AG09309 (cell line): ENCODE data around the gene PIGU.

Source experiments
- DNase-seq: peaks from one replicate; pipeline ENCODE4 v3.0.0-alpha.2; 2010; ENCODE audit warnings: low read depth
- H3K4me3 ChIP-seq: 2 replicates; pipeline ENCODE4 v1.5.1; 2011; ENCODE audit warnings: mild to moderate bottlenecking, low read depth, low read length, moderate library complexity; ENCODE audit not compliant: control insufficient read depth
- TF ChIP-seq, protein P1 (sequence below): IDR thresholded peaks from 2 replicates; pipeline ENCODE4 v1.5.1; 2011; ENCODE audit warnings: mild to moderate bottlenecking, low read depth, low read length, inconsistent platforms; ENCODE audit not compliant: insufficient read depth, control insufficient read depth; ENCODE audit errors: missing control alignments

Gene PIGU

GRCh38 chr20:34583544-34583943, 93.3 kb downstream of the PIGU start:
- TF ChIP-seq, protein P1, sequence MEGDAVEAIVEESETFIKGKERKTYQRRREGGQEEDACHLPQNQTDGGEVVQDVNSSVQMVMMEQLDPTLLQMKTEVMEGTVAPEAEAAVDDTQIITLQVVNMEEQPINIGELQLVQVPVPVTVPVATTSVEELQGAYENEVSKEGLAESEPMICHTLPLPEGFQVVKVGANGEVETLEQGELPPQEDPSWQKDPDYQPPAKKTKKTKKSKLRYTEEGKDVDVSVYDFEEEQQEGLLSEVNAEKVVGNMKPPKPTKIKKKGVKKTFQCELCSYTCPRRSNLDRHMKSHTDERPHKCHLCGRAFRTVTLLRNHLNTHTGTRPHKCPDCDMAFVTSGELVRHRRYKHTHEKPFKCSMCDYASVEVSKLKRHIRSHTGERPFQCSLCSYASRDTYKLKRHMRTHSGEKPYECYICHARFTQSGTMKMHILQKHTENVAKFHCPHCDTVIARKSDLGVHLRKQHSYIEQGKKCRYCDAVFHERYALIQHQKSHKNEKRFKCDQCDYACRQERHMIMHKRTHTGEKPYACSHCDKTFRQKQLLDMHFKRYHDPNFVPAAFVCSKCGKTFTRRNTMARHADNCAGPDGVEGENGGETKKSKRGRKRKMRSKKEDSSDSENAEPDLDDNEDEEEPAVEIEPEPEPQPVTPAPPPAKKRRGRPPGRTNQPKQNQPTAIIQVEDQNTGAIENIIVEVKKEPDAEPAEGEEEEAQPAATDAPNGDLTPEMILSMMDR = no peak
- DNase-seq = no peak
- no peak overlapping the region for H3K4me3 ChIP-seq

DNA sequence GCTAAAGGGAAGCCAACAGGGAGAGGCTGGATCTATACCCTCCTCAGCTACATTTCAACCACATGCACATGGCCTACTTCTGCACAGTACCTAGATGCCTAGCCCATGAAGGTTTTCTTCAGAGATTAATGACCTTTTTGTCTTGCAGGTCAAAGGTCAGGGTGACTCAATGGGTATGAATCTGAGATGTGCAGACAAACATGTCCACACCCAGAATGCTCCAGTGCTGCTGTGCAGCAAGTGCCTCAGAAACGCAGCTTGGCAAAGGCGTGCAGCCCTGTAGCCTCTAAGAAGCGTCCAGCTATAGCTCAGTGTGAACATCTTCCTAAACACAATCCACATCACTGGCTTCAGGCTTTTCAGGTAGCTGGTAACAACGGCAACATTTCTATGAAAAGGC, 94.0 kb downstream of the PIGU start:
- TF ChIP-seq, protein P1 = no peak
- H3K4me3 ChIP-seq = no peak overlapping the region
- no peak for DNase-seq

DNA sequence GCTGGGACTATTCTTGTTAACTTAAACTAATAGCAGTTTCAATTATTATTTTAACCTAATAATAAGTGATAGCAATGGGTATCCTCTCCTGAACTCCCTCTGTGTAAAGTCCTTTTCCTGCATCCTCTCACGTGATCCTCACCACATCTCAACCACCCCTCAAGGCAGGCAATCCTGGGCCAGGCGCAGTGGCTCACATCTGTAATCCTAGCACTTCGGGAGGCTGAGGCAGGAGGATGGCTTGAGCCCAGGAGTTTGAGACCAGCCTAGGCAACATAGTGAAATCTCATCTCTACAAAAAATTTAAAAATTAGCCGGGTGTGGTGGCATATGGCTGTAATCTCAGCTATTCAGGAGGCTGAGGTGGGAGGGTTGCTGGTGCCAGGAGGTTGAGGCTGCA, 94.7 kb downstream of the PIGU start:
- no peak for DNase-seq
- TF ChIP-seq, protein P1 = no peak
- no peak overlapping the region for H3K4me3 ChIP-seq

GRCh38 chr20:34581341-34582184, 95.3 kb downstream of the PIGU start:
- TF ChIP-seq, protein P1 = no peak
- no peak for DNase-seq
- H3K4me3 ChIP-seq = no peak overlapping the region

DNA sequence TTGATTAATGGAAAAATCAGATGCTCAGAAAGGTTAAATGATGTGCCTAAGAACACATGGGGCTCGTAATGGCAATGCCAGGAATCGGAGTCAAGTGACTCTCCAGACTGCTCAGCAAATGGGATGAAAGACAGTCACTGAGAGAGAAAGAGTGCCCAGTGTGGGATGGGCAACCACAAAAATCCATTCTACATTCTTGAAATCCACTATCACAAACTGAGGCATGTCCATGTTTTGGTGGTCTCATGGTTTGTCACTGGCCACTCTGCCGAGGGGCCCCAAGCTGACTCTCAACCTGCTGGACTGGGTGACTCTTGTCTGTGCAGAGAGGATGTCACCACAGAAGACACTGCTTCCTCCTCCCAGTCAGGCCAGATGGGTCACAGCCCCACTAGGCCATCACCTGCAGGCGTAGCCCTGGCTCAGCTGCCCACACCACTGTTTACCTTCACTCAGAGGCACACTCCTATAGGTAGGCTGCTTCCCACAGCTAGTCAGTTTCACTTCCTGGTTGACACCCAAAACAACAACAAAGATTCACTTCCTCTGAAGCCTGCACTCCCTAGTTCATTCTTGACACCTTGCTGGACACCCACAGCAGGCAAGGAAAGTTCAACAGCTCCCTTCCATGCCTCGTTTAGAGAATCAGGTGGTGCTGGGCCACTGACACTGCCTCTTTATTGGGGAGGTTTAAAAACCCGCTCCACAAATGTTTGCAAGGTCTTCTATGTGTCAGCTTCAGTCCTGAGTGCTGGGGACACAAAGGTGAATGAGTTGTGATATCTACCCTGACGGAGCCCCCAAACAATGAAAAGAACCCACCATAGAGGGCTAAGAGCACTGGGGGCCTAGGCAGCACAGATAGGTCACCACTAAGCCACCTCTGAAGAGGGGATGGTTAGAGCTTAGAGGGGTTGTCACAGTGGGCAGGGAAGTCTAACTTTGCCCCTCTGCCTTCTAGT, 96.6 kb downstream of the PIGU start:
- H3K4me3 ChIP-seq = no peak overlapping the region
- TF ChIP-seq, protein P1 = no peak
- peak; percentile 18 for DNase-seq

DNA sequence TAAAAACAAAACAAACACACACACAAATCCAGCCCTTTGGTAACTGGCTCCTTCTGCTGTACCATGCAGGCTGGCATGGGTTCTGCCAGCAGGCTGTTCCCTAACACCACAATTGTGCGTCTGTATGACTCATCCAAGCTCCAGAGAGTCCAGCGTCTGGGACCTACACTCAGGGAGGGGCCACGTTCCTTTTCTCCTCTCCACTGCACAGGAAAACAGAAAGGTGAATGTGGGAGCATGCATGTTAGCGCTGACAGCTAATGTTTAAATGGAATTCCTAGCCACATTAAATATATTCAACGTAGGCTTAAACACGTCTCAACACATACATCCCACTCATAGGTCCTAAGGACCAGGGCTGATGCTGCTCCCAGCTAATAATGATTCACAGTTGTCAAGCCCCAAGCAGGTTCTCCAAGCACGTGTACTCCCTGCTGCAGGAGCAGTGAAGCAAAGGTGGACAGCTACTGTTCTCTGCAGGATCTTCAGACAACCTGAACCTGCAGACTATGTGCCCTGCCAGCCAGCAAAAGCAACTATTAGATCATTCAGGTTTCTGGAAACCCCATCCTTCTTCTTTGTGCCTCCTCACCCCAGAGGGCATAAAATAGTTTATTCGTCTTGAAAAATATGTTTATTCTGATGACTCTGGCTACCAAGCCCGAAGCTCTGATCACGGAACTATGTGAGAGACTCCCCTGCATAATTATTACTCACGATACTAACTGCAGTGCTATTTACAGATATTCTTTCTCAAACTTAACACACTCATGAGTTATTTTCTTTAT, 97.5 kb downstream of the PIGU start:
- DNase-seq = peak; percentile 60
- TF ChIP-seq, protein P1 = peak; percentile 87
- H3K4me3 ChIP-seq = no peak overlapping the region
